HG03135 (cell line): Measurements from ENCODE around the gene ADD3.
A peak's percentile ranks its signal among the peaks of the same experiment; 100 is the strongest.
"Not testable (repeated sequence)": the region's sequence is repeated elsewhere in the genome, so short reads cannot be mapped to it uniquely, and the experiment has no call there.

Source experiments
- ATAC-seq: cut with Tn5 transposase; IDR thresholded peaks from one replicate; pipeline ENCODE4 v1.9.1; 2021; ENCODE audit warnings: mild to moderate bottlenecking, moderate library complexity; ENCODE audit not compliant: unreplicated experiment

Gene ADD3

DNA sequence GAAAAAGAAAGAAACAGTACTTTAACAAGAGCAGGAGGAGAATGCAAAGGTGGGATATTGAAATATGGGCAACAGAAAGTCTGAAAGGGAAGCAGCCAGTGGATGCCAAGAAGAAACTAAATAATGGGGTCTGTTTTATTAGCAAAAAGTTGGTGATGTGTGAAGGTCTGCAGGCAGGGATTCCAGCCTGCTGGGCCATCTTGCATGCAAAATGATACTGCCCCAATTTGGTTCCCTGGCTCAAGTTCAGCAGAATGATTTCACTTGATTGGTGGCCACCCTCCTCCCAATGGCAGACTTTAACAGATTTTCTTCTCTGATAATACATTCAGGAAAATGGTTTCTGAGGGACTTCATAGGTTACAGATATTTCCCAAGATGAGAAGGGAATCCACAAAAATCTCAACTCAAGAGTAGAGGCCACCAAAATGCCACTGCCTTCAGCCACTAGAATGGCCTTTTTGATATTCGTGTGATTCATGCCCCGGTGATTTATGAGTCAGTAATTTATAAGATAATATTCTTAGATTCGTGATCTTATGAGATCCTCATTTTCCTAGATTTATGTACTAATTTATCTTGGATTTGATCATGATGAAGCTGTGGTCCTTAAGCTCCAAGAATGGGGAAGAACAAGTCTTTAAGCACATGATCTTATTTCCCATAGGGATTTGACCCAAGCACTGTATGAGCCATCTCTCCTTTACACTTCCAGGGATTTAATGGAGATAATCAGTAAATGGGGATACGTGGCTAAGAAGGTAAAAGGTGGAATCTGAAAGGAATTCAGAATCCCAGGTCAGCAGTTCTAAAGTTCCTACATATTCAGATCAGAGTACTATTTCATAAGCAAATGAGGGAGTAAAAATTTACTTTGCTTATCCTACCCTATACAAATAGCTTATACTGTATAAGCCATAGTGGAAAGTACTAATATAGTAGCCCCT is 32.3 kb upstream of the ADD3 start:
- no peak for ATAC-seq

DNA sequence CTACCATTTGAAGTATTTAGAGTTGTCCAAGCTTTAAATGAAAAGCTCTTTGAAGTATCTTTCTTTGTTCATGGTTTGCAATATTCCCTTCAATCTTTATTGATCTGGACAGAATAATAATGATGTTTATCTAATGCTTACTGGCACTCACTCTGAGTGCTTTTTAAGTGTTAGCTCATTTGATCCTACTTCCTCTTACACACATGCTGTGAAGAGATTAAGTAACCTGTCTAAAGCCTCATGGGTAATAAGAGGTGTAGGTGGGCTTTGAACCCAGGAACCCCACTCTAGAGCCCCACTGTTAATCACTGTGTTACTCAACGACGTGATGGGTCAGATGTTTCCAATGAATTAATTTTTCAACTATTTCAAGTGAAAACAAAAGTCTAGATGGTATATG is 31.1 kb upstream of the ADD3 start:
- ATAC-seq, result no peak

DNA sequence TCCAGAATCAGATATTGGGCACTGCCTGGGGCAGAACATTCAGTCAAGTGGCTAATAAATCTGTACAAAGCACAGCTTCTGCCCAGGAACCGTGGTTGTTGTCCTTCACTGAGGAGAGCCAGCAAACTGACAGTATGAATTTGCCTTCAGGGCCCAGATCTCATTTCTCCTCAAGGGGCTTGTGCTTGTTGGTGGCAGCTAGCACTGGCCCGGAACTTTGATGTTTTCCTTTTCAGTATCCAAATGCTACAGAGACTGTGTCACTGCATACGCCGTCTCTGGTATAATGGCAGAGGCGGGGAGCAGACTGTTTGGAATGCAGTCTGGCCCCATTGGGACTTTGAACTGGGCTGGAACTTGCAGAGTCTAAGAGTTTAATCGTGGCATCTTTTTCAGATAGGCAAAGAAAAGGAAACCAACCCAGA is 30.4 kb upstream of the ADD3 start:
- no peak for ATAC-seq

DNA sequence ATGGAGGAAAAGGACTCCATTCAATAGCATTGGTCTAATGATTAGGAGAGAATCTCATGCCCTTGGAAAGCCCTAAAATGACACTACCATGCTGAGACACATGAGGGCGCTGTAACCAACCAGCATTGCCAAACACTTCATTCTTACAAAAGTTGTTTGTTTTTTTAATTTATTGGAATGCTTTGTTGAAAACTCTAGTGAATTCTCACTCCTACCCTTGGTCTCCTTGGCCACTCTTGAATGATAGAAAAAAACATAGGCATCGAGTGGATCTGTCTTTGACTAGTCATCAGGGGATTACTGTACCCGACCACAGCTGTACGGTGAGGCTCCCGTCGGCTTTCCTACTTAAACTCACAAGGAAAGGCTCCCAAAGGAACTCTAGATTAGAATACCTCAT is 29.3 kb upstream of the ADD3 start:
- no peak for ATAC-seq

DNA sequence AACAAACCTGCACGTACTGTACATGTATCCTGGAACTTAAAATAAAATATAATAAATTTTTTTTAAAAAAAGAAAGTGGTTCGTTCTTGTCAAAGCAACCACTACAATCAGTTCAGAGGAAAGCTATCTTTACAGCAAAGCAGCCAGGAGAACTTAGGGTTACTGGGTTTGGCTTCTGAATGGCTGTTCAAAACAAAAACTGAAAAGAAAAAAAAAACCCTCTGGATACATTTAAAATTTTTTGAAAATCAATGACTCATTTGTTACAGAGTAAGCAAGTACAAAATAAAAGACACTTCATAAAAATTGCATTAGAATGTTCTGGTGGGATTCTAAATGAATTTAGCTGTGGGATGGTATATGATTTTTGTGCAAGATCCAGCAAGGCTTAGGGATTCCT is 28.6 kb upstream of the ADD3 start:
- no peak for ATAC-seq

DNA sequence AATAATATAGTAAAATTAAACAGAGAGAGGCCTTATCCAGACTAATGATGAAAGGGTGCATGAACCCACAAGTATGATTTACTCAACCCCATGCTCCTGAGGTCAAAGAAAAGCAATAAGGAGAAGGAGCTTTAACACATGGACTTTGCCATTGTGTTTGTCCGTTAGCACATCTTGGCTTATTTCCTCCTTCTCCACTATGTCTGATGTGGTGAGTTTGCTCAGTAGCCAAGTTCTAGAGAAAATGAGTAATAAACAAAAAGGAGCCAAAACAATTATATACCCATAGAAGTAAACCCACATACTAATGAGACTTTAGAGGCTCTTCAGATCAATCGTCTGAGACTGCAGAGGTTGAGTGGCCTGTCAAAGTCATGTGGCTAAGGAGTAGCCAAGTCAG is 26.1 kb upstream of the ADD3 start:
- no peak for ATAC-seq

DNA sequence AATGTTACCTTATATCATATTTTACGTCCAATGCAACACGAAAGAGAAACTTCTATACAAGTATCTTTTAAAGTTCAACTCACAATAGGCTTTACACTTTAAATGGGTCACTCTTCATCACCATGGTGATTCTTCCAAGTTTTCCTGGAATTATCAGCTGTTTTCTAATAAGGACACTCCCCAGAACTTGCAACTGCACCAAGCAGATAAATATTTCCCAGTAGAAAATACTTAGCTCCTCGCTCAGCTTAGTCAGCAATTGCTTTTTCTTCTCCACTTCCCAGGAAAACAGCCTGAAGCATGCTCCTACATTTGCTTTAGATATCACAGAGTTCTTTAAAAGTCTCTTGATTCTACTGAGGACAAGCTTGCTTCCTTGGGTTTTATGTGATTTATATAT is 25.7 kb upstream of the ADD3 start:
- ATAC-seq, result no peak

DNA sequence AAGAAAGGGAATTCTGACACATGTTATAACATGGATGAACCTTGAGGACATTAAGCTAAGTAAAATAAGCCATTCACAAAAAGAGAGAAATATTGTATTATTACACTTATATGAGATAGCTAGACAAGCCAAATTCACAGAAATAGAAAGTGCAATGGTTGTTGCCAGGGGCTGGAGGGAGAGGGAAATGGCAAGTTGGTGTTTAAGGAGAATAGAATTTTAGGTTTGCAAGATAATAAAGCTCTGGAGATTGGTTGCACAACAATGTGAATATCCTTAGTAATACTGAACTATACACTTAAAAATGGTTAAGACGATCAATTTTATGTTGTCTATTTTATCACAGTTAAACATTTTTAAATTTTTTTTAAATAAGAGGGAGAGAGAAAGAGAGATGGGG is 25.0 kb upstream of the ADD3 start:
- no peak for ATAC-seq

DNA sequence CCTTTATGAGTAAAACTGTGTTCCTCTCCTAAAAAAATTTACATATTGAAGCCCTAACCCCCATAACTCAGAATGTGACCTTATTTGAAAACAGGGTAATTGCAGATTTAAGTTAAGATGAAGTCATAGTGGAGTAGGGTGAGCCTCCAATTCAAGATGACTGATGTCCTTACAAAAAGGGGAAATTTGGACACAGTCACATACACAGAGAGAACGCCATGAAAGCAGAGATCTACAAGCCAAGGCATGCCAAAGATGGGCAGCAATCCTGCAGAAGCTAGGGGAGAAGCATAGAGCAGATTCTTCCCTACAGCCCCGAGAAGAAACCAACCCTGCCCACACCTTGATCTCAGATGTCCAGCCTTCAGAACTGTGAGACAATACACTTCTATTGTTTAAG is 23.8 kb upstream of the ADD3 start:
- ATAC-seq, result no peak

DNA sequence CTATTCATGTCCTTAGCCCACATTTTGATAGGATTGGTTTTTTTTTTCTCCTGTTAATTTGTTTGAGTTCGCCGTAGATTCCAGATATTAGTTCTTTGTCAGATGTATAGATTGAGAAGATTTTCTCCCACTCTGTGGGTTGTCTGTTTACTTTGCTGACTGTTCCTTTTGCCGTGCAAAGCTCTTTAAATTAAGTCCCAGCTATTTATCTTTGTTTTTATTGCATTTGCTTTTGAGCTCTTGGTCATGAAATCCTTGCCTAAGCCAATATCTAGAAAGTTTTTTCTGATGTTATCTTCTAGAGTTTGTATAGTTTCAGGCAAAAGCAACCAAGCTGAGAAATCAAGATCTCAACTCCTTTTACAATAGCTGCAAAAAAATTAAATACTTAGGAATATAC is 22.0 kb upstream of the ADD3 start:
- not testable (repeated sequence) for ATAC-seq

DNA sequence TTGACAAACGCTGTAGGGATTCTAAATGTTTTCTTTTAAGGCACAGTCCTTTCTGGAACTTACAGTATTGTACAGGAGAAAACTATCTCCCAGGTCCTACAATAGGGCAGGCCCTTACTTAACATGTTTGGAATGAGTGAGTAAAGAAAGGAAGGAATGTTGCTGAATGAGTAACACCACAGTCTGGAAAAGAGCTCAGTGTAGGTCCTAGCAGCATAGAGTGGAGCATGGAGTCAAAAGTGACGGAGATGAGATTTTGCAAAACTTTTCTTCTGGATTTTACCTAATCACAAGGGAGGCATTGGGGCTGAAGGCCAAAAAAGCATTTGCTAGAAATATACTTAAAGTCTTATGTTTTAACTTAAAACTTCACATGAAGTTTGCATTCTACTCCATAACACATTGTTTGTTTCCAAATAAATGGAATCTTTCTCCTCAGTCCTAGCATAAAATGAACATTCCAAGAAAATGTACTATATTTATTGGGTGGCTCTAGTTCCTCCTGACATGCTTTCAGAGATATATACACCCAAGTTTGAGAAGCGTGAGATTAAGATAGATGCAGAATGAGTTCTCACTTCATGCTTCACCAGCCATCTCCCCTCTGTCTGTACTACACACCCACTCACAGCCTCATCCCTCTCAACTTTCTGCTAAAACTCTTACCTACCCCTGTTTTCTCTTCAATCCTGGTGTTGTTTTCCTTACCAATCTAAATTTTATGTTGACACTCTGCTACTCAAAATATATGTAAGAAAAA is 20.2 kb upstream of the ADD3 start:
- ATAC-seq, result no peak

DNA sequence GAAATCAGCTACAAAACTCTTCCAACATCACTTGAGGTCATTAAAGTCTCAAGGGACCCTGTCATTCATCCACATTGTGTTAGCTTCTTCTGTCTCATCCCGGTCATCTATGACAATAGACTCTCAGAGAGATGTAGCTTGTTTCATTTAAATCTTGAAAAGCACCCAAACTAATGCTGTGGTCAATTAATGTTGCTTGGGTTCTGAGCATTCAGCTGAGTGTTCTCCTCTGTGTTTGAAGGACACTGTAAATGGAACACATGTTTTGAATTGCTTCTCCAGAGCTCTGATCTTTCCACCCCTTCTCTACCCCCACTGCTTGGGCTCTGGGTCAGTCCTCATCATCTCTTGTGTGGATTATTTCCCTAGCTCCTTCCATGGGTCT is 19.6 kb upstream of the ADD3 start:
- ATAC-seq, result no peak

DNA sequence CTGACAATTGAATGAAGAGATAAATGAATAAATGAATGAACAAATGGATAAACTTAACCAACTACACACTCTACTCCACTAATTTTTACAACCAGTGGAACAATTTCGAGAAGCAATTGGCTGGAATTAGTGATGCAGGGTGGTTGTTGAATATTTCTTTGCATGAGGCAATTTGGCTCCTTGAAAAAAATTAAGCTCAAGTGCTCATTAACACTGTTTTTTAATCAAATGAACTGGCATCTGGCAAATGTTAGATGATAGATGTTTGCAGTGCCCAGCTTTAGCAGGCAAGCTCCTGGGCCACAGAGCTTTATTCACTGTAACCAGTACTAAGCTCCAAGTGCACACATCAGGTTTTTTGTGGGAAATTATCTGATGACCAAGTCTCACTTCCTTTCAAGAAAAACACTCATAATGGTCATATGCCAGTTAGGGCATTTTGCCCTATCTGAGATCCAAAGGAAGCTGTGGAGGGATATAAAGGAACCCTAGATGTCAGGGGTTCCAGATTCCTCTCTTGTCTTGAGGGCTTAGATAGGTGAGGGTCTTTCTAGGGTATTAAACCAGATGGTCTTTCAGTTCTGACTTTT is 16.4 kb upstream of the ADD3 start:
- no peak for ATAC-seq

DNA sequence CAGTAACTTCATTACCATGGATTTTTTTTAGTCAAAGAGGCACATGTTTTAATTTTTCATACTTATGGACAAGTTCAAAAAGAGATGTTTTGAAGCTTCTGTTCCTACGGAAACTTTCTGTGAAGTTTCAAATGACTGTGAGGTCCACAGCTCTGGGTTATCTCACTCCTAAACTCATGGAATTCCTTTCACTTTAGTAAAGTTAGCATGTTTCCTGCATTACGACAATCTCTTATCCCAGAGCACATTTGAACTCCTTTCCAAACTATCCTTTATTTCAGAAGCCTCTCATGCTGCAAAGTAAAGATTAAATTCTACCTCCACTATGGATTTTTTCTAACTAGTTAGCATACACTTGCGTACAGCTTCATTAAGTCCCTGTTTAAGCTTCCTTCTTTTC is 15.3 kb upstream of the ADD3 start:
- ATAC-seq, result no peak

DNA sequence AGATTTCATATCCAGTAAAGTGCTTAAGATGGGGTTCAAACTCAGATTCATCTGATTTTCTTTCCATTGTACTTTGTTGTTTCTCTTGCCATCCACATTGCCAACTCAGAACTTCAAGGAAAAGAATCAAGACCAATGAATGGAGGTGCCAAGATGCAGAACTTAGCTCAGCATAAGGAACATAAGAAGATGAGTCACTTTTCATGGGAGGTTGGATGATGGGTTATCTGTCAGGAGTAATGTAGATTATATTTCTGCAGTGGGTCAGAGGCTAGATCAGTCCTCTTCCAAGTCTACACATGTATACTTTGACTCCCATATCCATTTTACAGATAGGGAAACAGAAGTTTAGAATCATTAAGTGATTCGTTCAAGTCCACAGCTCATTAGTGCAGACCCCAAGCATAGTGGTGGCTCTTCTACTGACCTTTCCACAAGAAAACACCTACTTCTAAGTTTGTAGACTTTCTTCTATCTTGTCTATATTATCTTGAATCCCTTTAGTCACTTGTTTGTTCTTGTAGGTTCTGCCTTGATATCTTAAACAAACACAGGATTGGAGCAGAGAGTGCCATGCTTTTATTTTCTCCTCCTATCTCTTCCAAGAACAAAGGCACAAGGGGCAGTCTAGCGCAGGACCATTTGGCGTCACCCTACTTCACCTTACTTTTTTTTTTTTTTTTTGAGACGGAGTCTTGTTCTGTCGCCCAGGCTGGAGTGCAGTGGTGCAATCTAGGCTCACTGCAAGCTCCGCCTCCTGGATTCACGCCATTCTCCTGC is 14.0 kb upstream of the ADD3 start:
- ATAC-seq, result no peak

DNA sequence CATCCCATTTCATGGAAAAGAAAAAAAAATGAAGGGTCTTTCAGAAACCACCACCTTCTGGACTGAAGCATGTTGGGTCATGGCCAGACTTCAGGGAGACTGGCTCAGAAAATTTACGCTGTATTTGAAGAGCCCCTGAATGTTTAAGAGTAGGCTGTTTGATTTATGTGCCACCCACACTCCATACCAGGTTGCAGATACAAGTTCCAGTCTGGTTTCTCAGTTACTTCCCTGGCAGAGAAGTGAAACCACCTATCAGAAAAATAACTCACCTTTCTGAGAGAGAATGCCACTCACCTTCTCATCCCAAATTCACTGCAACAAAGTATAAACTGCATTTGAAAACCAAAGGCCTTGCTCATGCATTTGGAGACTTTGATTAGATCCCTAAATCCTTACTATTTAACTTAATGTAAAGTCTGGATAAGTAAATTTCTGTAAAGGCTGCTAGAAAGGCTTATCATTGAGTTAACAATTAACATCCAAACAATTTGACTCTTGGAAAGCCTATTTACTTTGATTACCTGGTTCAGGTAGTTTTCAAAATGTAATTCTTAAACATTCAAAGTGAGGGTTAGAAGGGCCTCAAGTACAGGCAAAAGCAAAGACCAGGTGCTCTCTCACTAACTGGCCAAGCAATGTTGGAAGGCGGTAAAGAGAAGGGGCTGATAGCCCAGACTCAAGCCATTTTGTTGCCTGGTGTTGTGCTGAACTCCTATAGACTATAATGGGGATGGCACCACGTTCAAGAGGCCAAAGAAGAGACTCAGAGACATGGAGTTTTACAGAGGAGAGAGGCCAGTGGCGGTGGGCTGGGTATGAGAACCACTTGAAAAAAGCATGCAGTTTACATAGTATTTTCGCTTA is 12.8 kb upstream of the ADD3 start:
- ATAC-seq, result no peak

DNA sequence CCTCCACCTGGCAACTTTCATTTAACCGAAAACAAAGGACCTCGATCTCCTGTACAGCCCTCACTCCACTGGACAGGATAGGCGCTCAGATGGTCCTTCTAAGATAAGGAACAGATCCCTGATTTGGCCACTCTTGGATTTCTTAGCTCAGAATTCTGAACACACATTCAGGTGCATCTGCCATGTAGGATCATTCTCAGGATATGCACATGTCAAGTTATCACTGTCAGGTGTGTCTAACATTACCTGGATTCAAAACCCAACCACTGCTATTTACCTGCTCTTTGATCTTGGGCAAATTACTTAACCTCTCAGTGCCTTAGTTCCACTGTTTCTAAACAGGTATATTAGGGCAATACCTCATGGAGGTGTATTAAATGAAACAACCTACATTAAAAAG is 12.2 kb upstream of the ADD3 start:
- no peak for ATAC-seq

DNA sequence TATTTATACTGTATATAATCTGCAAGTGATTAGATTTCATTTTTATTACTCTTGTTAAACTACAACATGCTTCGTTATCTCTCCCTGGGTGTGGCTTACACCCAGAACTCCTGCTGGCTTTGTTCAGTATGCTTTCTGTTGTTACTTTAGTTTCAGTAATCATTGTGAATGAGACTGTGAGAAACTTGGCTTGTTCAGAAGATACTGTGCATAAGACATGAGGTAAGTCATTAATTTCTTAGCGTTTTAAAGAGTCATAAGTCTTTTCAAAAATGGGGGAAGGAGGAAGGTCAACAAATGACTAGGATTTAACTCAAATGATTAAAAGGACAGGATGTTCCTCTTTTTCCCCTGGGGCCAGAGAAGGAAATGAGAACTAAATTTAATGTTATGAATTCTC is 11.6 kb upstream of the ADD3 start:
- peak; percentile 89 for ATAC-seq

DNA sequence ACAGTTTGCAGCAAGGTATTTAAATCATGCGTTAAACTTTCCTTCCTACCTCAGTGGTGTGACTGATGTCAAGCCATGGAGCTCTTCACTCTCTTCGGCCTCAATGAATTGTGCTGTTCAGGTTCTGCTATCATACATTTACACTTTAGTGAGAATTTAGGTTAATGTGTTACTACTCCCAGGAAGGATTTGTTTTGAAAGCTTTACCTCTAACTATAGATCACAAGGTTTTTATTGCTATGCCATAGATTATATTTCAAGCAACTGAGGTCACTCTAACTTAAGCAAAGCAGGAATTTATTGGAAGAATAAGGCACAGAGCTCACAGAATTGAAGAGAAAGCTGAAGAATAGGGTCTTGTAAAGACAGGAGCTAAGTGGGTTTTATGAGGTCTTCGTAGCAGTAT is 11.0 kb upstream of the ADD3 start:
- peak; percentile 38 for ATAC-seq

DNA sequence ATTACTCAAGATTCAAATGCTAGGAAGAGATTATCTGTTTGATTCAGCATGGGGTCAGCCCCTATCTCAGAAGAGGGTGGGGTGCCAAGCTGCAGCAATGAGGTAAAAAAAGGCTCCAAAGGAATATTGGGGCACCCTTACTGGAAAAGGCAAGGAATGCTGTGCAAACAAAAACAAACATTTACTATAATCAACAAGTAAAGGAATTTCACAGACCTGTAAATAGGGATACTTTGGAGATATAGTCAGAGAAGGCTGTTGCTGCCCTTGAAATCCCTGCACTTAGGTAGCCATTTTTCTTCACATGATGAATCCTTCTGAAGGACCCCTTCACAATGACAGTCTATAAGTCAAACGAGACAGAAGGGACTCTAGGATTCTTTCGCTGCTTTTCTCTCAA is 10.6 kb upstream of the ADD3 start:
- ATAC-seq, result no peak
